Lower leg skin (tissue), 3 donors: Measurements from ENCODE around the gene PHLPP1.

ENCODE experiments used
- CTCF ChIP-seq, 3 donors: fragments of 450-650 bp; IDR thresholded peaks; one replicate each; pipeline ENCODE4 v1.5.1; 2016; ENCODE audit warnings: antibody characterized with exemption in 3 of 3, mild to moderate bottlenecking in 3 of 3, moderate library complexity in 2 of 3
- POLR2A ChIP-seq, 2 donors: fragments of 450-650 bp; IDR thresholded peaks; one replicate each; pipeline ENCODE4 v1.6.1; 2016 to 2017; ENCODE audit warnings: antibody characterized with exemption in 2 of 2, mild to moderate bottlenecking in 1 of 2, moderate library complexity in 1 of 2

- TF ChIP-seq POLR2A (IDR thresholded peaks at IDR 0.05) (no peak), CTCF (IDR thresholded peaks at IDR 0.05) (no peak)
Observed at GRCh38 chr18:62741118-62741566, 25.8 kb downstream of the PHLPP1 start.
